NT2/D1 (cell line): ENCODE results near the gene IGBP1.

Experiments used
- YY1 ChIP-seq: IDR thresholded peaks from 2 replicates; pipeline ENCODE4 v1.6.1; 2011; ENCODE audit not compliant: insufficient read length, insufficient read depth
- ZNF274 ChIP-seq: IDR thresholded peaks from 2 replicates; pipeline ENCODE4 v1.6.1; 2011; ENCODE audit warnings: mild to moderate bottlenecking, low read depth, low read length

DNA sequence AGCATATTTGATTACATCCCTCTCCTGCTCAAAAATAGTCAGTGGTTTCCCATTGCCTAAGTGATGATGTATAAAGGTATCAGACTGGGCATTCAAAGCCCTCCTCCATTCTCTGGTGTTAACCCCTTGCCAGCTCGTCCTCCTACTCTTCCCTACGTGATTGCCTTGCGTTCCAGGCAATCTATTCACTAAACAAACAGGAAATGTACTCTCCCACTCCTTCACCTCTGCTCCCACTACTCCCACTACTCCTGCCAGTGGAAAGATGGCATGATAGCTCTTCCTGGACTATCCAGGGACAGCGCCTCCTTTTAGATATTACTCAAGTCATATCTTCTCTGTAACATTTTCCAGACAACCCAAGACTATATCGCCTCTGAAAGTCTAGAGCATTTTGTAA is 49.8 kb downstream of the IGBP1 start:
- TF ChIP-seq YY1: no peak
- no peak for TF ChIP-seq ZNF274
